IPS-NIHi11 (cell line): Measurements from ENCODE around the gene DTD2.

Experiments
- DNase-seq: peaks from one replicate; pipeline ENCODE4 v3.0.0; 2012; ENCODE audit warnings: mixed read lengths, low spot score

The DTD2 gene

DNA sequence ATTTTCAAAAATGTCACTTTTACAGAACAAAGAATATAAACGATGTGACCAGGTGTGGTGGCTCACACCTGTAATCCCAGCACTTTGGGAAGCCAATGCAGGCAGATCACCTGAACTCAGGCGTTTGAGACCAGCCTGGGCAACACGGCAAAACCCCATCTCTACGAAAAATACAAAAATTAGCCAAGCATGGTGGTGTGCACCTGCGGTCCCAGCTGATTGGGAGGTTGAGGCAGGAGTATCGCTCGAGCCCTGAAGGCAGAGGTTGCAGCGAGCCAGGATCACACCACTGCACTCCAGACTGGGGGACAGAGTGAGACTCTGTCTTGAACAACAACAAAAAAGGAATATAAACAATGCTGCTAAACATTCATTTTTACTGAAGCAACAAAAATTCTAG lies 52.2 kb downstream of the DTD2 start:
- no peak for DNase-seq

DNA sequence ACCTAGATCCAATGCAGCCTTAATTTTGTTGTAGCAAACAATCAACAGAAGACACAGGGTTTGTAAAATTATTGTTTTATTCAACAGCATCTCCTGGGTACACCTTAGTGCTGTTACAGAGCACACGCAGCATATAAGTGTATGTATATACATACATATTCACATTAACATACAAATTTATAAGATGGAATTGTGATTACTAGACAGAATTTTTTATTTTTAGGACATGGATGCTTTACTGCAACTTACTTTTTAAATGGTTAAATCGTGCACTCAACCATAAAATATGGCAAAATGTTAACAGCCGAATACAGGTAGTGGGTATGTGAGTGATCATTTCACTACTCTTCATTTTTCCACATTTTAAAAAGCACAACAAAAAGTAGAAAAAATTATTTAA lies 53.6 kb downstream of the DTD2 start:
- DNase-seq, result no peak

DNA sequence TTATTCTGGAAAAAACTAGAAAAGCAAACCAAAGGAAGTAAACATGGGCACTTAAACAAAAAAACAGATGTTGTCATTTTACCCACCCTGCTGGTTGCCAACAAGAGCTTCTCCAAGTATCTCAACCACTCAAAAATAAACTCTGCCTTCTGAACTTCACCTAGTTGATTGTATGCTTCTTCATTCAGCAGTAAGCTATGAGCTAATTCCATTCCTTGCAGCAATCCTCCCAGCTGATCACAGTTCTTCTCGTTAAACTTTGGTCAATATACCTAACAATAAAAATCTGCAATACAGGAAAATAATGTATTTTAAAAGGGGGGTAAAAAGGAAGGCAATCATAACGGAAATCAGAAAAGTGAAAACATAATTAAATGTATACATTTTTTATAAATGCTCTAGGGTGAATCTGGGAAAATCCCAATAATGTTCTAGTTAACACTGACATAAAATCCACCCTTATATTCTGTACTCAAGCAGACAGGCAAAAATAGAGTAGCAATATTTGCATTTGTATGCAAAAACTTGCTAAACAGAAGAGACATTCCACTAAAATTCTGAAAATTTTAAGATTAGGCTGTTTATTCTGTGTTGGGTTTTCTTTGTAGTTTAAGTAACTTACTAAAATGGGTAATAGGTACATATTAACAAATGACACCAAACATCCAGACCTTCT lies 54.4 kb downstream of the DTD2 start:
- DNase-seq, result no peak

DNA sequence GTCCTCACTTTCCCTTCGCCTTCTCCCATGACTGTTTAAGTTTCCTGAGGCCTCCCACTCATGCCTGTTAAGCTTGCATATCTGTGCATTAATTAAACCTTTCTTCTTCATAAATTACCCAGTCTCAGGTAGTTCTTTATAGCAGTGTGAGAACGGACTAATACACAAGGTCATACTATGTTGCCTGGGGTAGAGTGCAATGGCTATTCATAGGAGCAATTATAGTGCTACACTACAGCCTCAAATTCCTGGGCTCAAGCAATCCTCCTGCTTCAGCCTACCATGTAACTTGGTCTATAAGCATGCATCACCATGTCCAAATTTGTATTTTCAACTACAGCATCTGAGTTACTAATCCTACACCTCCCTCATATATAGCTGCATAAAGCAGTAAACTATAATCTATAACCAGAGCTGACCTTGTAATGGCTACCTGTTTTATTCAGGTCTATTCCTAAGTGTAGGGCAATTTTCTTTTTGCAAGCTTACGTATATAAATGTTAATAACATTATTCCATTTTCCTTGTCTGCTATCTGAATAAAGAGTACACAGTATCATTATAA lies 55.9 kb downstream of the DTD2 start:
- DNase-seq, result no peak

DNA sequence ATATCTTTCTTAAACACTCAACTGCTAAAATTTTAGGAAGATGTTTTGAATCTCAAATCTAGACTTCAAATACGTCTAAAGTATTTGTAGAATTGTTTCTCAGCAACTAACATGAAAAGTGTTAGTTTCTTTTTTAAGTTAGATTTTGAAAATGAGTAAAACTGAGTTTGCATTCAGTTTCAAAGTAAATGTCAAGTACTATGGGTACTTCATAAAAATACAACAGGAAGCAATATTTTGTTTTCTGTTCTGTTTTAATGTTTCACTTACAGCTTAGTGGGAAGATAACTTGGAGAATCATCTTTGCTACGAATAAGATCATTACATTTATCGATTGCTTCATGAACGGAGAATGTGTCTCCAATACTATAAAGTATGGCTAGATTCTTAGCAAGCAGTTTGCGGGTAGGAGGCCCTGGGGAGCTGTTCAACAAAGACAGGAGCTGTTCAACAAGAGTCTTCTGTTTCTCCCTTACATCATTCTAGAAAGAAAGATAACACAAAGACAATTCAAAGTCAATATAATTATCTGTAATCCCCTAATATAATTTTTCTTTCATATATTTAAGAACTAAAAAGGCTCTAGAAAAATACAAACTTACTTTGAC lies 57.2 kb downstream of the DTD2 start:
- DNase-seq, result no peak
